ENCODE measurements around the gene NT5DC4.

GRCh38 chr2:112705575-112705974, 15.2 kb upstream of the NT5DC4 start:
- no peak for TF ChIP-seq FOXA1 (IDR thresholded peaks at IDR 0.05)
- no peak for TF ChIP-seq CTCF (IDR thresholded peaks at IDR 0.05; ENCODE audit: low read depth, low read length, missing input control)
- no peak for TF ChIP-seq GABPA (IDR thresholded peaks at IDR 0.05 in 1 of 2, conservative IDR thresholded peaks at IDR 0.05 in 1 of 2)
- no peak for TF ChIP-seq ZBTB33 (IDR thresholded peaks at IDR 0.05)
- TF ChIP-seq MAX (IDR thresholded peaks at IDR 0.05): no peak
- no peak for TF ChIP-seq TAF1 (conservative IDR thresholded peaks at IDR 0.05)
- no peak for TF ChIP-seq REST (IDR thresholded peaks at IDR 0.05)
- TF ChIP-seq YY1 (IDR thresholded peaks at IDR 0.05): no peak
- TF ChIP-seq RAD21 (IDR thresholded peaks at IDR 0.05): no peak
- TF ChIP-seq SP1 (IDR thresholded peaks at IDR 0.05): no peak
